HepG2 (cell line): ENCODE results near the gene ZBTB46. TPM values are rescaled to one million over a fixed set of nuclear protein-coding genes. Genes with fewer than 3 reads are reported as not detected.
A peak's percentile ranks its signal among the peaks of the same experiment; 100 is the strongest.

Source experiments
- ATRX ChIP-seq: sonication (generic); formaldehyde crosslinking; IDR thresholded peaks from 2 replicates; pipeline ENCODE4 v1.4.0; 2020; ENCODE audit warnings: missing genetic modification reagents, borderline replicate concordance
- CREB3 ChIP-seq: sonication (generic); formaldehyde crosslinking; IDR thresholded peaks from 2 replicates; pipeline ENCODE4 v1.5.0; 2020; ENCODE audit warnings: missing genetic modification reagents
- FUBP1 ChIP-seq: sonication (generic); formaldehyde crosslinking; IDR thresholded peaks from 2 replicates; pipeline ENCODE4 v1.5.1; 2020; ENCODE audit warnings: missing genetic modification reagents, mild to moderate bottlenecking, borderline replicate concordance
- HOXA3 ChIP-seq: sonication (generic); formaldehyde crosslinking; IDR thresholded peaks from 2 replicates; pipeline ENCODE4 v1.5.0; 2020; ENCODE audit warnings: missing genetic modification reagents
- HOXA7 ChIP-seq: sonication (generic); formaldehyde crosslinking; IDR thresholded peaks from 2 replicates; pipeline ENCODE4 v1.8.1; 2022; ENCODE audit warnings: mild to moderate bottlenecking, missing genetic modification reagents, moderate library complexity
- JUNB ChIP-seq: sonication (generic); formaldehyde crosslinking; IDR thresholded peaks from 2 replicates; pipeline ENCODE4 v1.8.0; 2022; ENCODE audit warnings: missing genetic modification reagents, mild to moderate bottlenecking, borderline replicate concordance
- LRRFIP1 ChIP-seq: sonication (generic); formaldehyde crosslinking; conservative IDR thresholded peaks from 2 replicates; pipeline ENCODE4 v1.4.0; 2020; ENCODE audit warnings: missing genetic modification reagents
- MYPOP ChIP-seq: sonication (generic); formaldehyde crosslinking; IDR thresholded peaks from 2 replicates; pipeline ENCODE4 v1.8.1; 2023; ENCODE audit warnings: mild to moderate bottlenecking, moderate library complexity, missing genetic modification reagents
- RNF219 ChIP-seq: sonication (generic); formaldehyde crosslinking; IDR thresholded peaks from 2 replicates; pipeline ENCODE4 v1.5.0; 2020; ENCODE audit warnings: mild to moderate bottlenecking, missing genetic modification reagents
- TEF ChIP-seq: sonication (generic); formaldehyde crosslinking; IDR thresholded peaks from 2 replicates; pipeline ENCODE4 v1.5.0; 2020; ENCODE audit warnings: missing genetic modification reagents
- TOPORS ChIP-seq: sonication (generic); formaldehyde crosslinking; IDR thresholded peaks from 2 replicates; pipeline ENCODE4 v1.8.0; 2023; ENCODE audit warnings: mild to moderate bottlenecking, missing genetic modification reagents
- ZNF3 ChIP-seq: IDR thresholded peaks from 2 replicates; pipeline ENCODE4 v1.7.0; 2017; ENCODE audit warnings: inconsistent platforms
- ZNF552 ChIP-seq: sonication (generic); formaldehyde crosslinking; IDR thresholded peaks from 2 replicates; pipeline ENCODE4 v1.9.0; 2022; ENCODE audit warnings: missing genetic modification reagents, mild to moderate bottlenecking, borderline replicate concordance
- ZNF678 ChIP-seq: sonication (generic); formaldehyde crosslinking; IDR thresholded peaks from 2 replicates; pipeline ENCODE4 v1.4.0; 2020; ENCODE audit warnings: mild to moderate bottlenecking, missing genetic modification reagents
- ZNF737 ChIP-seq: sonication (generic); formaldehyde crosslinking; IDR thresholded peaks from 2 replicates; pipeline ENCODE4 v1.5.0; 2020; ENCODE audit warnings: missing genetic modification reagents, mild to moderate bottlenecking, borderline replicate concordance
- ZNF766 ChIP-seq: sonication (generic); formaldehyde crosslinking; IDR thresholded peaks from 2 replicates; pipeline ENCODE4 v1.5.0; 2020; ENCODE audit warnings: missing genetic modification reagents, borderline replicate concordance
- ZSCAN21 ChIP-seq: sonication (generic); formaldehyde crosslinking; IDR thresholded peaks from 2 replicates; pipeline ENCODE4 v1.8.0; 2022; ENCODE audit warnings: mild to moderate bottlenecking, missing genetic modification reagents, moderate library complexity, borderline replicate concordance
- ZSCAN31 ChIP-seq: sonication (generic); formaldehyde crosslinking; IDR thresholded peaks from 2 replicates; pipeline ENCODE4 v1.5.0; 2020; ENCODE audit warnings: low read depth, mild to moderate bottlenecking, missing genetic modification reagents
- polyA plus RNA-seq, 8 experiments: library from polyadenylated mRNA; depleted of rRNA in 3 of 8; stranded (reverse) in 7 of 8; unstranded in 1 of 8; fragments of >200 nt; fragmentation: Illumina TruSeq in 4 of 8; extraction: Trizol in 4 of 8; gene quantifications; 2 replicates each; pipeline versions ENCODE4 v1.2.1 to v1.2.3, GENCODE V29; 2011 to 2016; ENCODE audit warnings: low read depth in 4 of 8, missing spikeins in 1 of 8, mixed read lengths in 1 of 8; ENCODE audit not compliant: insufficient read depth in 1 of 8
- total RNA-seq, 5 experiments: library from RNA; depleted of rRNA; stranded (reverse); fragments of >200 nt; fragmentation: Illumina TruSeq; extraction: Trizol; gene quantifications; 2 replicates each; pipeline ENCODE4 v1.2.3, GENCODE V29; 2016; ENCODE audit warnings: low read depth in 1 of 5

ZBTB46 gene
- total and polyA plus RNA-seq, 2 of the 13 experiments (the other 11 are each of a cell fraction or from before 2014, with no cell fraction given): 1.6 to 13.5 TPM

- TF ChIP-seq ATRX (CRISPR knock-in tag): no peak
- no peak for TF ChIP-seq FUBP1 (CRISPR knock-in tag)
- no peak for TF ChIP-seq ZNF3
- no peak for TF ChIP-seq ZNF737 (CRISPR knock-in tag)
- TF ChIP-seq ZNF766 (CRISPR knock-in tag): no peak
- TF ChIP-seq TEF (CRISPR knock-in tag): no peak
- TF ChIP-seq HOXA3: peak; percentile 46; the same call in 1 of the 2 replicates
- TF ChIP-seq TOPORS (CRISPR knock-in tag): no peak
- no peak for TF ChIP-seq JUNB (CRISPR knock-in tag)
- no peak for TF ChIP-seq HOXA7 (CRISPR knock-in tag)
- TF ChIP-seq ZSCAN21: 0 out of 2 replicates have a peak, but pooled peaks have one; percentile 10
- TF ChIP-seq RNF219 (CRISPR knock-in tag): no peak
- no peak for TF ChIP-seq LRRFIP1
- peak; percentile 50; the same call in 1 of the 2 replicates for TF ChIP-seq ZSCAN31 (CRISPR knock-in tag)
- TF ChIP-seq ZNF552 (CRISPR knock-in tag): no peak
- no peak for TF ChIP-seq MYPOP (CRISPR knock-in tag)
- no peak for TF ChIP-seq ZNF678 (CRISPR knock-in tag)
- no peak for TF ChIP-seq CREB3 (CRISPR knock-in tag)
Observed at GRCh38 chr20:63846128-63846771, 15.2 kb upstream of the ZBTB46 start (continued).
